ENCODE data around the gene PXMP2. TPM values are rescaled to one million over a fixed set of nuclear protein-coding genes. Genes with fewer than 3 reads are reported as not detected.

Gene PXMP2
- total RNA-seq, 1 donor from 2014 or later = 48.9 TPM

GRCh38 chr12:132740313-132740646 is 52.9 kb downstream of the PXMP2 start:
- DNase-seq (ENCODE audit: low read depth) = no peak
- no peak overlapping the region for H3K4me3 ChIP-seq (ENCODE audit: low read depth, low read length)
- no peak for TF ChIP-seq CTCF (conservative IDR thresholded peaks at IDR 0.05; ENCODE audit: low read depth, low read length)

GRCh38 chr12:132740652-132741051 is 53.3 kb downstream of the PXMP2 start:
- no peak for DNase-seq (ENCODE audit: low read depth)
- TF ChIP-seq CTCF (conservative IDR thresholded peaks at IDR 0.05; ENCODE audit: low read depth, low read length) = no peak
- H3K4me3 ChIP-seq (ENCODE audit: low read depth, low read length) = no peak overlapping the region

GRCh38 chr12:132741620-132742019 is 54.2 kb downstream of the PXMP2 start:
- H3K4me3 ChIP-seq (ENCODE audit: low read depth, low read length) = no peak overlapping the region
- TF ChIP-seq CTCF (conservative IDR thresholded peaks at IDR 0.05; ENCODE audit: low read depth, low read length) = no peak
- DNase-seq (ENCODE audit: low read depth) = no peak

DNA sequence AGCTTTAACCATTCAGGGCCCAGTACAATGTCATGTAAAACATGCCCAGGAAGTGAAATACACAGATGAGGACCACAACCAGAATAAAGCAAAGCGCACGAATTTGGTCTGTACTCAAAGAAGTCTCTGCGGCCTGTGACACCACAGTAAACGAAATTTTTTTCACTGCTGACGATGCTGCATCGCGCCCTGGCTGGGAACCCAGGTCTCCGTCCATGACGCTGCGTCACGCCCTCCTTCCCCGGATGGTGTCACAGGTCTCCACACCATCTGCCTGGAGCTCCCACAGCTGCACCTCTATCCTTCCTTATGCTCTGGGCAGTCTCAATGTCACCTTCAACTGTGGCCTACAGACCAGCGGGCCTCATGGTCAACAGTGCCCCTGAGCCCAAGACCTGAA is 56.4 kb downstream of the PXMP2 start:
- TF ChIP-seq CTCF (conservative IDR thresholded peaks at IDR 0.05; ENCODE audit: low read depth, low read length) = no peak
- no peak for DNase-seq (ENCODE audit: low read depth)
- H3K4me3 ChIP-seq (ENCODE audit: low read depth, low read length) = no peak overlapping the region

DNA sequence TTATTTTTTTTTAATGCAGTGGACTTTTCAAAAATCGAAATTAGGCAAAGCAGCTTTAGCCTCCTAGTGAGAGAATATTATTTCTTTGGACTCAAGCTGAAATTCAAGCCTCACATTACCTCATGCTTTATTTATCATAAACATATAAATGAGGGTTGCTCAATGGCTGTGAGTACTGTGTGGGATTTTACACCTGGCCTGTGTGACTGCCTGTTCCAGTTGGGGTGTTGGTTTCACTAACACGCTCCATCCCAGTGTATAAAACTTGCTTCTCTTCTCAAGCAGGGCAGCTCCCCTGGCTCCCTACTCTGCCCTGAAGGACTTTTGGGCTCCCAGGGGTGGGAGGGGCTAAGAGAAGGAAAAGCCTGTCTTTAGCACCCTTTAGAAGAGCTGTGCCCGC is 59.2 kb downstream of the PXMP2 start:
- no peak for DNase-seq (ENCODE audit: low read depth)
- no peak for TF ChIP-seq CTCF (conservative IDR thresholded peaks at IDR 0.05; ENCODE audit: low read depth, low read length)

GRCh38 chr12:132747395-132747794 is 60.0 kb downstream of the PXMP2 start:
- H3K4me3 ChIP-seq (ENCODE audit: low read depth, low read length) = no peak overlapping the region
- no peak for DNase-seq (ENCODE audit: low read depth)
- TF ChIP-seq CTCF (conservative IDR thresholded peaks at IDR 0.05; ENCODE audit: low read depth, low read length) = no peak

More for the DNA sequence above, 59.2 kb downstream of the PXMP2 start:
- no peak overlapping the region for H3K4me3 ChIP-seq (ENCODE audit: low read depth, low read length)

DNA sequence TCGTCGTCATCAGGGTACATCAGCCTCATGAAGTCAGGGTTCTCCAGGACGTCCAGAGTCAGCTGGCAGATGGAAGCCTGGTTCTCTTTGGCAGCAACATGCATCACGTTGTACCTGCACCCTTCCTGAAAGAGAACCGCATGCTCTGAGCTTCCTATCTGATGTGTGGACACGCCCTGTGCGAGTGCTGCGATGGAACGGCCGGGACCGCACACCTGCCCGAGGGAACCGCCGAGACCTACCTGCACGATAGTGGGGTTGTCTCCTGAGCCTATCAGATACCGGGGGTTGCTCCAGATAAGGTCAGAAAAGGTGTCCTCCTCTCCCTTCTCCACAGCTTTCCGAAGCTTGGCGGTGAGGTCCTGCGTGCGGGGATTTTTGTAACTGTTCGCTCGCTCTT is 60.5 kb downstream of the PXMP2 start:
- DNase-seq (ENCODE audit: low read depth) = no peak
- no peak for TF ChIP-seq CTCF (conservative IDR thresholded peaks at IDR 0.05; ENCODE audit: low read depth, low read length)
- H3K4me3 ChIP-seq (ENCODE audit: low read depth, low read length) = no peak overlapping the region

Measured in epithelial cell of proximal tubule (primary cell).